Gastroesophageal sphincter (tissue), 4 donors: ENCODE data around the gene ENTPD3. TPM values are rescaled to one million over a fixed set of nuclear protein-coding genes. Genes with fewer than 3 reads are reported as not detected.
"Not testable (repeated sequence)": the region's sequence is repeated elsewhere in the genome, so short reads cannot be mapped to it uniquely, and the experiment has no call there.

ENCODE experiments used
- ATAC-seq: fragments of 150-250 bp; one replicate; pipeline ENCODE4 v1.9.1; 2016; ENCODE audit warnings: mild to moderate bottlenecking, moderate library complexity
- H3K27ac ChIP-seq, 4 donors: fragments of 200-600 bp; sonication (generic) in 3 of 4; 1 replicate in 3 of 4; 2 replicates in 1 of 4; pipeline ENCODE4 v1.5.1; 2016 to 2019
- H3K27me3 ChIP-seq: fragments of 200-600 bp; sonication (generic); one replicate; pipeline ENCODE4 v1.5.1; 2019
- H3K36me3 ChIP-seq, 2 donors: fragments of 200-600 bp; sonication (generic); one replicate each; pipeline ENCODE4 v1.5.1; 2019; ENCODE audit warnings: control low read depth in 1 of 2
- H3K4me1 ChIP-seq, 3 donors: fragments of 200-600 bp; sonication (generic); 1 replicate in 2 of 3; 2 replicates in 1 of 3; pipeline ENCODE4 v1.5.1; 2016 to 2019; ENCODE audit warnings: control low read depth in 2 of 3
- H3K4me3 ChIP-seq, 2 donors: fragments of 200-600 bp; sonication (generic); one replicate each; pipeline ENCODE4 v1.5.1; 2019; ENCODE audit warnings: mild to moderate bottlenecking in 1 of 2, moderate library complexity in 1 of 2
- H3K9me3 ChIP-seq, 3 donors: fragments of 200-600 bp; sonication (generic); one replicate each; pipeline ENCODE4 v1.5.1; 2017 to 2019; ENCODE audit warnings: control low read depth in 2 of 3
- EP300 ChIP-seq: sonication (generic); formaldehyde crosslinking; IDR thresholded peaks from one replicate; pipeline ENCODE4 v1.6.1; 2017; ENCODE audit warnings: antibody characterized with exemption, mild to moderate bottlenecking
- POLR2A ChIP-seq, 2 donors: fragments of 450-650 bp; IDR thresholded peaks; one replicate each; pipeline ENCODE4 v1.6.1; 2017; ENCODE audit warnings: antibody characterized with exemption in 2 of 2, mild to moderate bottlenecking in 2 of 2, moderate library complexity in 1 of 2
- POLR2AphosphoS5 ChIP-seq: sonication (generic); formaldehyde crosslinking; IDR thresholded peaks from one replicate; pipeline ENCODE4 v1.6.1; 2017; ENCODE audit warnings: antibody characterized with exemption
- WGBS, 2 donors: methylation state at CpG; one replicate each; pipeline ENCODE4 v1.1.5; 2018; ENCODE audit warnings: low coverage in 1 of 2; 5-methylcytosine and 5-hydroxymethylcytosine counted together
- total RNA-seq, 4 donors: library from RNA; depleted of rRNA; stranded (reverse); fragments of >200 nt; gene quantifications; one replicate each; pipeline ENCODE4 v1.1.0, GENCODE V29; 2016
- TF ChIP-seq, protein P1 (sequence below), 4 experiments: fragments of 200-600 bp in 2 of 4; fragments of 450-650 bp in 2 of 4; sonication (generic) in 1 of 4; IDR thresholded peaks; one replicate each; pipeline ENCODE4 v1.5.1; 2017 to 2019; ENCODE audit warnings: antibody characterized with exemption in 4 of 4, mild to moderate bottlenecking in 2 of 4, moderate library complexity in 2 of 4

Gene ENTPD3
- total RNA-seq, 4 donors from 2014 or later, result 0.58 to 3.3 (median 1.9) TPM; not detected in 1

DNA sequence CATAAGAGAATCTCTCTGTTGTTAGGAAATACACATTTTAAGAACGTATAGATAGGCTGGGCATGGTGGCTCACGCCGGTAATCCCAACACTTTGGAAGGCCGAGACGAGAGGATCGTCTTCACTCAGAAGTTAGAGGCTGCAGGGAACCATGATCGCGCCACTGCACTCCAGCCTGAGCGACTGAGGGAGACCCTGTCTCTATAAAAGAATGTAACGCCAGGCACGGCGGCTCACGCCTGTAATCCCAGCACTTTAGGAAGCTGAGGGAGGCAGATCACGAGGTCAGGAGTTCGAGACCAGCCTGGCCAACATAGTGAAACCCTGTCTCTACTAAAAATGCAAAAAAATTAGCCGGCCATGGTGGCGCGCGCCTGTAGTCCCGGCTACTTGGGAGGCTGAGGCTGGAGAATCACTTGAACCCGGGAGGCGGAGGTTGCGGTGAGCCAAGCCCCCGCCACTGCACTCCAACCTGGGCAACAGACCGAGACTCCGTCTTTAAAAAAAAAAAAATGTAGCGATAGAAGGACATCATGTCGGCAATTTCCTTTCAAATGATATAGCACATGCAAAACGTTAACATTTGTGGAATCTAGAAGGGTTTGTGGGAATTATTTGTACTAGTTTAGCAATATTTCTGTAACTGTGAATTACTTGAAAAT lies 69.4 kb downstream of the ENTPD3 start:
- WGBS, 2 donors, result 51 to 56% methylated on average over 23 of the region's 29 CpGs
- TF ChIP-seq EP300 (no peak), POLR2A (IDR thresholded peaks at IDR 0.05) (no peak), POLR2AphosphoS5 (no peak)
- TF ChIP-seq, protein P1, sequence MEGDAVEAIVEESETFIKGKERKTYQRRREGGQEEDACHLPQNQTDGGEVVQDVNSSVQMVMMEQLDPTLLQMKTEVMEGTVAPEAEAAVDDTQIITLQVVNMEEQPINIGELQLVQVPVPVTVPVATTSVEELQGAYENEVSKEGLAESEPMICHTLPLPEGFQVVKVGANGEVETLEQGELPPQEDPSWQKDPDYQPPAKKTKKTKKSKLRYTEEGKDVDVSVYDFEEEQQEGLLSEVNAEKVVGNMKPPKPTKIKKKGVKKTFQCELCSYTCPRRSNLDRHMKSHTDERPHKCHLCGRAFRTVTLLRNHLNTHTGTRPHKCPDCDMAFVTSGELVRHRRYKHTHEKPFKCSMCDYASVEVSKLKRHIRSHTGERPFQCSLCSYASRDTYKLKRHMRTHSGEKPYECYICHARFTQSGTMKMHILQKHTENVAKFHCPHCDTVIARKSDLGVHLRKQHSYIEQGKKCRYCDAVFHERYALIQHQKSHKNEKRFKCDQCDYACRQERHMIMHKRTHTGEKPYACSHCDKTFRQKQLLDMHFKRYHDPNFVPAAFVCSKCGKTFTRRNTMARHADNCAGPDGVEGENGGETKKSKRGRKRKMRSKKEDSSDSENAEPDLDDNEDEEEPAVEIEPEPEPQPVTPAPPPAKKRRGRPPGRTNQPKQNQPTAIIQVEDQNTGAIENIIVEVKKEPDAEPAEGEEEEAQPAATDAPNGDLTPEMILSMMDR (IDR thresholded peaks at IDR 0.05), result no peak

DNA sequence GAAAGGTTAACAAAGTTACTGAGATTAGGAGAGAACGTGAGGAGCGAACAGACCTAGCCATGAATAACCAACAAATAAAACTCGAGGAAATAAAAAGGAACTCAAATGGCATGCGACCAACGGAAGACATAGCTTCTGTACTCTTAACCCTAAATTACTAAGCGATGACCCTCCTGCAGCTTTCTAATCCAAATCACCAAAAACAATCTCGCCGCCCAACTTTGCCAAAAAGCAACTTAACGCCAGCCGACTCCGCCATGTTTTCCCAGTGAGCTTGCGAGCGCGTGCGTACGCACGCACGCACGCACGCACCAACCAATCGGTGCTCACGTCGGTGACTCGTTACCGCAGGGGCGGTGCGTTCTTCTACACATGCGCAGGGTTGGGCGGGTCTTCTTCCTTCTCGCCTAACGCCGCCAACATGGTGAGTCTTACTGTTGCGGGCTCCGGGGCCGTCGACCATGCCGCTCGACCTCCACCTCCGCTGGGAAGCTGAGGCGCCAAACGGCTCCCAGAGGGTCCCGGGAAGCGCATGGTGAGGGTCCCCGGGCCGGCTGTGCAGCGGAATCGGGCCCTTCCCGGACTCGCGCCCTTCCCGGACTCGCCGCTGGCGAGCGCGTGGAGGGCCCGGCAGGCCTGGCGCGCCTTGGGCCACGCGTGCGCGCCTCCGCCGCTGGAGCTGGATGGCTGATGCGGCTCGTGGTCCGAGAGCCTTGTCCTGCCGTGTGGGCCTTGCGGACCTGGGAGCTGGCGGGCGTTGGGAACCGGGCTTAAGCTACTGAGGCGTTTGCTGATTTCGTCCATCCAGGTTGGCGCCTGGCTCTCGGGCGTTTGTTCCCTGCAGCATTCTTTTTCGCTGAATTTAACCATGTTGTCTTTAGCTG lies 70.2 kb downstream of the ENTPD3 start, which contains the start of gene RPL14:
Gene RPL14, plus strand, starts transcription at position 400 of the 884 bp plus-strand sequence. Its CDS starts 133 bp downstream, at position 533.
- Histone ChIP-seq H3K36me3 (peaks cover 3 to 41% of the 10 kb centered on the region in 2 donors), H3K27ac (peak within 1 kb of the TSS; percentile 67 to 96 (median 92)), H3K4me3 (peak within 1 kb of the TSS; percentile 77 to 94), H3K9me3 (no peaks in the 10 kb centered on the region), H3K4me1 (peaks cover 6 to 55% (median 33%) of the 10 kb centered on the region in 3 donors), H3K27me3 (no peaks in the 10 kb centered on the region)
- WGBS, 2 donors, result 0% methylated on average over 8 to 31 of the region's 79 CpGs
- ATAC-seq, result peak; percentile 90
- TF ChIP-seq, protein P1 (IDR thresholded peaks at IDR 0.05), result peak in 1 of 4 experiments; percentile 31
- no peak for TF ChIP-seq EP300
- peak; percentile 91 to 92 for TF ChIP-seq POLR2A (IDR thresholded peaks at IDR 0.05)
- TF ChIP-seq POLR2AphosphoS5, result peak; percentile 98

More for the DNA sequence above, 69.4 kb downstream of the ENTPD3 start:
- Histone ChIP-seq H3K4me1 (peaks cover 6 to 59% (median 35%) of the 10 kb centered on the region in 3 donors), H3K27me3 (no peaks in the 10 kb centered on the region), H3K4me3 (peak overlapping the region; percentile 77 to 94), H3K36me3 (peaks cover 3 to 34% of the 10 kb centered on the region in 2 donors), H3K9me3 (no peaks in the 10 kb centered on the region), H3K27ac (peak overlapping the region; percentile 67 to 96 (median 92))
- ATAC-seq, result no peak

DNA sequence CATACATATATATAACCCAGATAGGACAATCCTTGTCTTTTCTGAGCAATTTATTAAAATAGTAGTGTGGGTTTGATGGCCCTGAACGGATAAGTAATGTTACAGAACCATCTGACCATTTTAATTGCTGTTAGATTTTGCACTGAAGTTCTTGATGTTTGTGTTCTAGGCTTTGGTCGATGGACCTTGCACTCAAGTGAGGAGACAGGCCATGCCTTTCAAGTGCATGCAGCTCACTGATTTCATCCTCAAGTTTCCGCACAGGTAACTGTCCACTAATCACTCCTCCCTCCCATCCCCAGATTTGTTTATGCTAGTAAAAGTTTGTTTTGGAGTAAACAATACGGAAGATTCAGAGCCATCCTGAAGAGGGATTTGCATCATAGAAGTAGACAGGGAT lies 71.5 kb downstream of the ENTPD3 start:
- ATAC-seq, result no peak
- Histone ChIP-seq H3K4me1 (peaks cover 6 to 48% (median 29%) of the 10 kb centered on the region in 3 donors), H3K27me3 (no peaks in the 10 kb centered on the region), H3K4me3 (peak overlapping the region in 1 of 2 donors; percentile 94), H3K9me3 (no peaks in the 10 kb centered on the region), H3K36me3 (peaks cover 3 to 54% of the 10 kb centered on the region in 2 donors), H3K27ac (peak overlapping the region in 3 of 4 donors; percentile 91 to 96 (median 93))
- TF ChIP-seq POLR2AphosphoS5 (no peak), EP300 (no peak), POLR2A (IDR thresholded peaks at IDR 0.05) (no peak)
- TF ChIP-seq, protein P1 (IDR thresholded peaks at IDR 0.05), result no peak
- WGBS, 2 donors, result 90 to 91% methylated on average over 4 of the region's 4 CpGs

DNA sequence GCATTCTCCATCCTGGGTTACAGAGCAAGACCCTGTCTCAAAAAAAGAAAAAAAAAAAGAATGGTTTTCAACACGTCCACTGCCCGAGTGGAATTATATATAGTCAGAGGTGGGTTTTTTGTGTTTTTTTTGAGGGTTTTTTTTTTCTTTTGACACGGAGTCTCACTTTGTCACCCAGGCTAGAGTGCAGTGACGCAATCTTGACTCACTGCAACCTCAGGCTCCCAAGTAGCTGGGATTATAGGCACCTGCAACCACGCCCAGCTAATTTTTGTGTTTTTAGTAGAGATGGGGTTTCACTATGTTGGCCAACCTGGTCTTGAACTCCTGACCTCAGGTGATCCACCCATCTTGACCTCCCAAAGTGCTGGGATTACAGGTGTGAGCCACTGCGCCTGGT lies 73.5 kb downstream of the ENTPD3 start:
- H3K27me3 ChIP-seq, ATAC-seq, H3K27ac ChIP-seq, H3K9me3 ChIP-seq, H3K4me3 ChIP-seq: not testable (repeated sequence)
- peaks cover 3 to 73% of the 10 kb centered on the region in 2 donors for H3K36me3 ChIP-seq
- WGBS, 2 donors, result 68 to 82% methylated on average over 3 to 6 of the region's 6 CpGs
- H3K4me1 ChIP-seq, result peaks cover 6 to 40% (median 23%) of the 10 kb centered on the region in 3 donors

DNA sequence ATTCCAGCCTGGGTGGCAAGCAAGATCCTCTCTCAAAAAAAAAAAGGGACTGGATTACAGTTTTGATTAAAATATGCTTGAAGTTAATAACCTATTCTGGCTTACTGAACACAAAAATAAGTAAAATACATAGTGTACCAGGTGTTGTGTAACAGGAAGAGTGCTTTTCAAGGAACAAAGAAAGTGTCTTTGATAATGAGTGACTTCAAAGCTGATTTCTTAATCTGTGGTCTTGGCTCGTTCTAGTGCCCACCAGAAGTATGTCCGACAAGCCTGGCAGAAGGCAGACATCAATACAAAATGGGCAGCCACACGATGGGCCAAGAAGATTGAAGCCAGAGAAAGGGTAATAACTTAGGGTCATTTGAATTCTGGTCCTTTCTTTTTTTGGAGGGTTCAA lies 74.2 kb downstream of the ENTPD3 start:
- H3K4me3 ChIP-seq, result no peak overlapping the region
- no peaks in the 10 kb centered on the region for H3K9me3 ChIP-seq
- ATAC-seq, result no peak
- H3K36me3 ChIP-seq, result peaks cover 3 to 80% of the 10 kb centered on the region in 2 donors
- peaks cover 6 to 39% (median 23%) of the 10 kb centered on the region in 3 donors for H3K4me1 ChIP-seq
- no peaks in the 10 kb centered on the region for H3K27me3 ChIP-seq
- no peak overlapping the region for H3K27ac ChIP-seq
- 62 to 66% methylated on average over 3 of the region's 3 CpGs for WGBS, 2 donors
- TF ChIP-seq EP300, result no peak
- TF ChIP-seq, protein P1 (IDR thresholded peaks at IDR 0.05), result no peak
- TF ChIP-seq POLR2AphosphoS5, result no peak
- TF ChIP-seq POLR2A (IDR thresholded peaks at IDR 0.05), result no peak

DNA sequence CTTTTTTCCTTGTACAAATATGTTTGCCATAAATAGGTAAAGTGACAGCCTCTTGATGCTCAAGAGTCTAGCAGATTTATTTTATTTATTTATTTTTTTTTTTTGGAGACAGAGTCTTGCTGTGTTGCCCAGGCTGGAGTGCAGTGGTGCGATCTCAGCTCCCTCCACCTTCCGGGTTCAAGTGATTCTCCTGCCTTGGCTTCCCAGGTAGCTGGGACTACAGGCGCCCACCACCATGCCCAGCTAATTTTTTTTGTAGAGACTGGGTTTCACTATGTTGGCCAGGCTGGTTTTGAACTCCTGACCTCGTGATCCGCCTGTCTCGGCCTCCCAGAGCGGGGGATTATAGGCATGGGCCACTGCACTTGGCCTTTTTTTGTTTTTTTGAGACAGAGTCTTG lies 75.9 kb downstream of the ENTPD3 start:
- H3K27ac ChIP-seq, H3K9me3 ChIP-seq, ATAC-seq, H3K27me3 ChIP-seq, H3K4me3 ChIP-seq: not testable (repeated sequence)
- H3K4me1 ChIP-seq, result peaks cover 6 to 32% (median 16%) of the 10 kb centered on the region in 3 donors
- WGBS, 2 donors, result 91 to 100% methylated on average over 3 to 7 of the region's 7 CpGs
- peaks cover 3 to 88% of the 10 kb centered on the region in 2 donors for H3K36me3 ChIP-seq
